HepG2 (cell line): Measurements from ENCODE around the gene SVOPL.

Experiments
- ATF7 ChIP-seq, 2 experiments: fragments of 450-650 bp in 1 of 2; sonication (generic) in 1 of 2; formaldehyde crosslinking in 1 of 2; IDR thresholded peaks; 2 replicates each; pipeline versions ENCODE4 v1.4.0 to v1.6.1; 2016 to 2020; ENCODE audit warnings: antibody characterized with exemption in 1 of 2, mild to moderate bottlenecking in 1 of 2, missing genetic modification reagents in 1 of 2
- CREB1 ChIP-seq, 2 experiments: fragments of 450-650 bp in 1 of 2; IDR thresholded peaks; 2 replicates each; pipeline ENCODE4 v1.6.1; 2016 to 2017; ENCODE audit warnings: control low read depth in 1 of 2, mild to moderate bottlenecking in 1 of 2, missing compliant biosample characterization in 1 of 2, missing genetic modification characterization in 1 of 2
- CTCF ChIP-seq: sonication (generic); formaldehyde crosslinking; IDR thresholded peaks from 2 replicates; pipeline ENCODE4 v1.5.0; 2020; ENCODE audit warnings: mild to moderate bottlenecking, missing genetic modification reagents, moderate library complexity
- EP300 ChIP-seq, 3 experiments: sonication (generic) in 1 of 3; formaldehyde crosslinking in 1 of 3; IDR thresholded peaks; 2 replicates each; pipeline versions ENCODE4 v1.5.1 to v1.6.1; 2011 to 2020; ENCODE audit warnings: low read depth in 2 of 3, low read length in 2 of 3, borderline replicate concordance in 1 of 3, improper control_type of control experiment in 1 of 3, mild to moderate bottlenecking in 1 of 3, missing genetic modification reagents in 1 of 3, moderate library complexity in 1 of 3
- HOXA7 ChIP-seq: sonication (generic); formaldehyde crosslinking; IDR thresholded peaks from 2 replicates; pipeline ENCODE4 v1.8.1; 2022; ENCODE audit warnings: mild to moderate bottlenecking, missing genetic modification reagents, moderate library complexity
- JUND ChIP-seq: sonication (generic); formaldehyde crosslinking; IDR thresholded peaks from 2 replicates; pipeline ENCODE4 v1.8.0; 2022; ENCODE audit warnings: mild to moderate bottlenecking, missing genetic modification reagents
- KAT2B ChIP-seq: fragments of 150-350 bp; IDR thresholded peaks from 2 replicates; pipeline ENCODE4 v1.6.1; 2014; ENCODE audit warnings: low read depth, low read length, borderline replicate concordance
- MATR3 ChIP-seq: sonication (generic); formaldehyde crosslinking; IDR thresholded peaks from 2 replicates; pipeline ENCODE4 v1.4.0; 2020; ENCODE audit warnings: missing genetic modification reagents
- NR1H2 ChIP-seq: sonication (generic); formaldehyde crosslinking; IDR thresholded peaks from 2 replicates; pipeline ENCODE4 v1.8.1; 2022; ENCODE audit warnings: low read depth, missing genetic modification reagents, borderline replicate concordance
- ZNF761 ChIP-seq: sonication (generic); formaldehyde crosslinking; conservative IDR thresholded peaks from 2 replicates; pipeline ENCODE4 v1.4.0; 2020; ENCODE audit warnings: mild to moderate bottlenecking, missing genetic modification reagents
- ZSCAN30 ChIP-seq: sonication (generic); formaldehyde crosslinking; IDR thresholded peaks from 2 replicates; pipeline ENCODE4 v1.5.0; 2020; ENCODE audit warnings: mild to moderate bottlenecking, missing genetic modification reagents

- no peak for TF ChIP-seq HOXA7 (CRISPR knock-in tag)
- no peak for TF ChIP-seq CTCF
- no peak for TF ChIP-seq ATF7 (IDR thresholded peaks at IDR 0.05)
- TF ChIP-seq ATF7 (CRISPR knock-in tag; IDR thresholded peaks at IDR 0.05): no peak
- TF ChIP-seq MATR3 (CRISPR knock-in tag): no peak
- no peak for TF ChIP-seq KAT2B
- no peak for TF ChIP-seq EP300 (IDR thresholded peaks at IDR 0.05; ENCODE audit: low read depth in 2 of 2, low read length in 2 of 2)
- no peak for TF ChIP-seq EP300 (CRISPR knock-in tag; IDR thresholded peaks at IDR 0.05; ENCODE audit: borderline replicate concordance)
- TF ChIP-seq CREB1 (IDR thresholded peaks at IDR 0.05): no peak
- no peak for TF ChIP-seq CREB1 (CRISPR knock-in tag; IDR thresholded peaks at IDR 0.05)
- no peak for TF ChIP-seq ZSCAN30 (CRISPR knock-in tag)
- no peak for TF ChIP-seq NR1H2 (CRISPR knock-in tag)
- no peak for TF ChIP-seq ZNF761 (CRISPR knock-in tag)
- TF ChIP-seq JUND (CRISPR knock-in tag): no peak
These were observed 15.7 kb upstream of the SVOPL start for GRCh38 chr7:138716889-138717288.
